ENCODE results near the gene ACSS2.

ACSS2 gene, protein sequence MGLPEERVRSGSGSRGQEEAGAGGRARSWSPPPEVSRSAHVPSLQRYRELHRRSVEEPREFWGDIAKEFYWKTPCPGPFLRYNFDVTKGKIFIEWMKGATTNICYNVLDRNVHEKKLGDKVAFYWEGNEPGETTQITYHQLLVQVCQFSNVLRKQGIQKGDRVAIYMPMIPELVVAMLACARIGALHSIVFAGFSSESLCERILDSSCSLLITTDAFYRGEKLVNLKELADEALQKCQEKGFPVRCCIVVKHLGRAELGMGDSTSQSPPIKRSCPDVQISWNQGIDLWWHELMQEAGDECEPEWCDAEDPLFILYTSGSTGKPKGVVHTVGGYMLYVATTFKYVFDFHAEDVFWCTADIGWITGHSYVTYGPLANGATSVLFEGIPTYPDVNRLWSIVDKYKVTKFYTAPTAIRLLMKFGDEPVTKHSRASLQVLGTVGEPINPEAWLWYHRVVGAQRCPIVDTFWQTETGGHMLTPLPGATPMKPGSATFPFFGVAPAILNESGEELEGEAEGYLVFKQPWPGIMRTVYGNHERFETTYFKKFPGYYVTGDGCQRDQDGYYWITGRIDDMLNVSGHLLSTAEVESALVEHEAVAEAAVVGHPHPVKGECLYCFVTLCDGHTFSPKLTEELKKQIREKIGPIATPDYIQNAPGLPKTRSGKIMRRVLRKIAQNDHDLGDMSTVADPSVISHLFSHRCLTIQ
- long read RNA-seq, transcript ACSS2-202 (18 exons, 3,065 nt) = major isoform, 123 of 197 reads
- long read RNA-seq, partial matches to known transcripts = 10 of 197 reads
- long read RNA-seq, other reads (novel, unspliced or antisense) = 58 of 197 reads

DNA sequence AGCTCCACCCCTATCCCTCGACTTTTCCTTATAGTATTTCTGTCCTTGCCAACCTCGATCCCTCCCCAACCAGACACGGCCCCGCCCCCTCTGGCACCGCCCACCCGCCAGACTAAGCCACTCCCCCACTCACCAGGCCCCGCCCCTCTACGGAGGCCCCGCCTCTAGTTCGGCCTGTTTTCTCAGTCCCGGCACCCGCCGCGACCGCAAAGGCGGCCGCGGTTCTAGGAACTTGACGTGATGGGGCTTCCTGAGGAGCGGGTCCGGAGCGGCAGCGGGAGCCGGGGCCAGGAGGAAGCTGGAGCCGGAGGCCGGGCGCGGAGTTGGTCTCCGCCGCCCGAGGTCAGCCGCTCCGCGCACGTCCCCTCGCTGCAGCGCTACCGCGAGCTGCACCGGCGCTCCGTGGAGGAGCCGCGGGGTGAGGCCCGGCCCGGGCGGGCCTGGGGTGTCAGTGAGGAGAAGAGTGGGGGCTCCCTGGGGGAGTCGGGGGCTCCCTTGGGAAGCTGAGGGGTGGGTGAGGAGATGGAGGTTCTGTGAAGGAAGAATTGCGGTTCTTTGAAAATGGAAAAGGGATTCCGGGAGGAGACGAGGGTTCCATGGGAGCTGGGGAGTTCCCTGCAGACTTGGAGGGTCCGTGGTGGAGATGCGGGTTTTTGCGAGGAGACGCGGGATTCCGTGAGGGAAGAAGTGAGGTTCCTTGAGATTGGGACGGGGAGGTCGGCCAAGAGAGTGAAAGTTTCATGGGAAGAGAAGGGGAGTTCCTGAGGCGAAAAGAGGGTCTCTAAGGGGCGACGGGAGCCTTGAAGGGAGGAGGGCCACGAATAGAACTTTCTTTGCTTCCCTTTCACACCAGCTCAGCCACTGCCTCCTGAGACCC is at the start of gene ACSS2:
ACSS2 (plus strand) TSS at position 207 of the 877 bp plus-strand sequence; CDS start at position 241, 34 bp downstream.
- peak within 1 kb of the TSS; percentile 54 for H3K27ac ChIP-seq (replicated peaks)
- TF ChIP-seq, protein P1, sequence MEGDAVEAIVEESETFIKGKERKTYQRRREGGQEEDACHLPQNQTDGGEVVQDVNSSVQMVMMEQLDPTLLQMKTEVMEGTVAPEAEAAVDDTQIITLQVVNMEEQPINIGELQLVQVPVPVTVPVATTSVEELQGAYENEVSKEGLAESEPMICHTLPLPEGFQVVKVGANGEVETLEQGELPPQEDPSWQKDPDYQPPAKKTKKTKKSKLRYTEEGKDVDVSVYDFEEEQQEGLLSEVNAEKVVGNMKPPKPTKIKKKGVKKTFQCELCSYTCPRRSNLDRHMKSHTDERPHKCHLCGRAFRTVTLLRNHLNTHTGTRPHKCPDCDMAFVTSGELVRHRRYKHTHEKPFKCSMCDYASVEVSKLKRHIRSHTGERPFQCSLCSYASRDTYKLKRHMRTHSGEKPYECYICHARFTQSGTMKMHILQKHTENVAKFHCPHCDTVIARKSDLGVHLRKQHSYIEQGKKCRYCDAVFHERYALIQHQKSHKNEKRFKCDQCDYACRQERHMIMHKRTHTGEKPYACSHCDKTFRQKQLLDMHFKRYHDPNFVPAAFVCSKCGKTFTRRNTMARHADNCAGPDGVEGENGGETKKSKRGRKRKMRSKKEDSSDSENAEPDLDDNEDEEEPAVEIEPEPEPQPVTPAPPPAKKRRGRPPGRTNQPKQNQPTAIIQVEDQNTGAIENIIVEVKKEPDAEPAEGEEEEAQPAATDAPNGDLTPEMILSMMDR (IDR thresholded peaks at IDR 0.05; ENCODE audit: insufficient read depth, low read length) = no peak
- TF ChIP-seq POLR2AphosphoS5 (IDR thresholded peaks at IDR 0.05; ENCODE audit: low read depth) (no peak; the same call in 1 of the 2 replicates), GABPA (IDR thresholded peaks at IDR 0.05; ENCODE audit: low read depth) (no peak), SPI1 (IDR thresholded peaks at IDR 0.05; ENCODE audit: borderline replicate concordance, low read depth) (no peak)
- TF ChIP-seq, protein P2, sequence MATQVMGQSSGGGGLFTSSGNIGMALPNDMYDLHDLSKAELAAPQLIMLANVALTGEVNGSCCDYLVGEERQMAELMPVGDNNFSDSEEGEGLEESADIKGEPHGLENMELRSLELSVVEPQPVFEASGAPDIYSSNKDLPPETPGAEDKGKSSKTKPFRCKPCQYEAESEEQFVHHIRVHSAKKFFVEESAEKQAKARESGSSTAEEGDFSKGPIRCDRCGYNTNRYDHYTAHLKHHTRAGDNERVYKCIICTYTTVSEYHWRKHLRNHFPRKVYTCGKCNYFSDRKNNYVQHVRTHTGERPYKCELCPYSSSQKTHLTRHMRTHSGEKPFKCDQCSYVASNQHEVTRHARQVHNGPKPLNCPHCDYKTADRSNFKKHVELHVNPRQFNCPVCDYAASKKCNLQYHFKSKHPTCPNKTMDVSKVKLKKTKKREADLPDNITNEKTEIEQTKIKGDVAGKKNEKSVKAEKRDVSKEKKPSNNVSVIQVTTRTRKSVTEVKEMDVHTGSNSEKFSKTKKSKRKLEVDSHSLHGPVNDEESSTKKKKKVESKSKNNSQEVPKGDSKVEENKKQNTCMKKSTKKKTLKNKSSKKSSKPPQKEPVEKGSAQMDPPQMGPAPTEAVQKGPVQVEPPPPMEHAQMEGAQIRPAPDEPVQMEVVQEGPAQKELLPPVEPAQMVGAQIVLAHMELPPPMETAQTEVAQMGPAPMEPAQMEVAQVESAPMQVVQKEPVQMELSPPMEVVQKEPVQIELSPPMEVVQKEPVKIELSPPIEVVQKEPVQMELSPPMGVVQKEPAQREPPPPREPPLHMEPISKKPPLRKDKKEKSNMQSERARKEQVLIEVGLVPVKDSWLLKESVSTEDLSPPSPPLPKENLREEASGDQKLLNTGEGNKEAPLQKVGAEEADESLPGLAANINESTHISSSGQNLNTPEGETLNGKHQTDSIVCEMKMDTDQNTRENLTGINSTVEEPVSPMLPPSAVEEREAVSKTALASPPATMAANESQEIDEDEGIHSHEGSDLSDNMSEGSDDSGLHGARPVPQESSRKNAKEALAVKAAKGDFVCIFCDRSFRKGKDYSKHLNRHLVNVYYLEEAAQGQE (IDR thresholded peaks at IDR 0.05; ENCODE audit: insufficient replicate concordance, low read depth) = no peak

DNA sequence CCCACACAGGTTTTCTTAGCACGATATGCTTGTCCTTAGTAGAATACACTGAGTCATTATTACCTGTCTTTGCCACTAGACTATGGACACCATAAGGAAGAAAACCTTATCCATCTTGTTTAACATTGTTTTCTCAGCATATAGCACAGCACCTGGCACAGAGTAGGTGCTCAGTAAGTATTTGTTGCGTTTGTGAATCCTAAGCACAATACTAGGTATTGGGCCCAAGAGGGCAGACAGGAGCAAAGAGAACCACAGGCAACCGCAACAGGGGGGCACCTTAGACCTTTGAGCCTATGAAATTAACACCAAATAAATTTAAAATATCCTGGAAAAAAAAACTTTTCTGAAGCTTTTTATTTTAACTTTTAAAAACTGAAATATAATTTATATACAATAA is 47.2 kb upstream of the ACSS2 start:
- TF ChIP-seq POLR2AphosphoS5 (IDR thresholded peaks at IDR 0.05; ENCODE audit: low read depth) = no peak
- TF ChIP-seq, protein P2 (IDR thresholded peaks at IDR 0.05; ENCODE audit: insufficient replicate concordance, low read depth) = no peak
- TF ChIP-seq, protein P1 (IDR thresholded peaks at IDR 0.05; ENCODE audit: insufficient read depth, low read length) = no peak
- no peak for TF ChIP-seq SPI1 (IDR thresholded peaks at IDR 0.05; ENCODE audit: borderline replicate concordance, low read depth)
- TF ChIP-seq GABPA (IDR thresholded peaks at IDR 0.05; ENCODE audit: low read depth) = no peak
- Histone ChIP-seq H3K27ac (replicated peaks) (no peak overlapping the region), H3K27me3 (ENCODE audit: insufficient read depth, poor library complexity, severe bottlenecking) (peaks cover 2% of the 10 kb centered on the region), H3K4me3 (replicated peaks; ENCODE audit: insufficient read depth, low read length) (no peak overlapping the region)
- no peak for DNase-seq (ENCODE audit: low read depth in 1 of 2, low spot score in 1 of 2)

More for the DNA sequence above, at the start of gene ACSS2:
- no peak for DNase-seq (ENCODE audit: low read depth in 1 of 2, low spot score in 1 of 2)
- H3K4me3 ChIP-seq (replicated peaks; ENCODE audit: insufficient read depth, low read length) = peak within 1 kb of the TSS; percentile 72
- peaks cover 3% of the 10 kb centered on the region for H3K27me3 ChIP-seq (ENCODE audit: insufficient read depth, poor library complexity, severe bottlenecking)

DNA sequence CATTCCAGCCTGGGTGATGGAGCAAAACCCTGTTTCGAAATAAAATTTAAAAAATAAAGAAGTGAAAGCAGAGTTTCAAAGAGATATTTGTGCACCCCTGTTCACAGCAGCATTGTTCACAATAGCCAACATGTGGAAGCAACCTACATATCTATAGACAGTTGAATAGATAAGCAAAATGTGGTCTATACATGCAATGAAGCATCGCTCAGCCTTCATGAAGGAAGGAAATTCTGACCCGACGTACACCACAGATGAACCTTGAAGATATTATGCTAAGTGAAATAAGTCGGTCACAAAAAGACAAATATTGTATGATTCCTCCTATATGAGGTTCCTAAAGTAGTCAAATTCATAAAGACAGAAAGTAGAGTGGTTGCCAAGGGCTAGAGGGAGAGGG is 44.5 kb upstream of the ACSS2 start:
- TF ChIP-seq, protein P1 (IDR thresholded peaks at IDR 0.05; ENCODE audit: insufficient read depth, low read length) = no peak
- no peak for TF ChIP-seq POLR2AphosphoS5 (IDR thresholded peaks at IDR 0.05; ENCODE audit: low read depth)
- TF ChIP-seq GABPA (IDR thresholded peaks at IDR 0.05; ENCODE audit: low read depth) = no peak
- TF ChIP-seq, protein P2 (IDR thresholded peaks at IDR 0.05; ENCODE audit: insufficient replicate concordance, low read depth) = no peak
- no peak for TF ChIP-seq SPI1 (IDR thresholded peaks at IDR 0.05; ENCODE audit: borderline replicate concordance, low read depth)
- Histone ChIP-seq H3K27me3 (ENCODE audit: insufficient read depth, poor library complexity, severe bottlenecking) (peaks cover 2% of the 10 kb centered on the region), H3K27ac (replicated peaks) (no peak overlapping the region)

More for the DNA sequence above, 44.5 kb upstream of the ACSS2 start:
- H3K4me3 ChIP-seq (replicated peaks; ENCODE audit: insufficient read depth, low read length) = no peak overlapping the region
- DNase-seq (ENCODE audit: low read depth in 1 of 2, low spot score in 1 of 2) = no peak
